Thoracic aorta (tissue), 2 donors: ENCODE data around the gene CD200. TPM values are rescaled to one million over a fixed set of nuclear protein-coding genes. Genes with fewer than 3 reads are reported as not detected.

Source experiments
- ATAC-seq: fragments of 150-250 bp; one replicate; pipeline ENCODE4 v1.8.0; 2017; ENCODE audit warnings: low read depth; ENCODE audit not compliant: insufficient number of reproducible peaks, low FRiP score
- DNase-seq: peaks from one replicate; pipeline ENCODE4 v3.0.0-alpha.2; 2020; ENCODE audit warnings: low spot score
- H3K27ac ChIP-seq, 2 donors: fragments of 200-600 bp; sonication (generic); 1 replicate in 1 of 2; 2 replicates in 1 of 2; pipeline ENCODE4 v1.5.1; 2016; ENCODE audit warnings: mild to moderate bottlenecking in 2 of 2, moderate library complexity in 2 of 2
- H3K27me3 ChIP-seq: fragments of 200-600 bp; sonication (generic); replicated peaks from 2 replicates; pipeline ENCODE4 v1.6.0; 2016; ENCODE audit warnings: mild to moderate bottlenecking; ENCODE audit not compliant: insufficient read depth
- H3K36me3 ChIP-seq: fragments of 200-600 bp; sonication (generic); one replicate; pipeline ENCODE4 v1.5.1; 2016
- H3K4me1 ChIP-seq, 2 donors: fragments of 200-600 bp; sonication (generic); 1 replicate in 1 of 2; 2 replicates in 1 of 2; pipeline versions ENCODE4 v1.5.1 to v1.6.0; 2016; ENCODE audit warnings: low read depth in 2 of 2, mild to moderate bottlenecking in 1 of 2; ENCODE audit not compliant: control insufficient read depth in 1 of 2
- H3K4me3 ChIP-seq: fragments of 200-600 bp; sonication (generic); 2 replicates; pipeline ENCODE4 v1.5.1; 2016; ENCODE audit warnings: mild to moderate bottlenecking
- H3K9me3 ChIP-seq: fragments of 200-600 bp; sonication (generic); 2 replicates; pipeline ENCODE4 v1.5.1; 2016
- total RNA-seq, 2 donors: library from RNA; depleted of rRNA; stranded (reverse); fragments of >200 nt; gene quantifications; one replicate each; pipeline versions ENCODE4 v1.1.0 to v1.2.3, GENCODE V29; 2016
- TF ChIP-seq, protein P1 (sequence below): fragments of 200-600 bp; sonication (generic); IDR thresholded peaks from one replicate; pipeline ENCODE4 v1.5.1; 2019; ENCODE audit warnings: antibody characterized with exemption

The CD200 gene
- total RNA-seq, 2 donors from 2014 or later: 22.5 to 42.2 TPM

DNA sequence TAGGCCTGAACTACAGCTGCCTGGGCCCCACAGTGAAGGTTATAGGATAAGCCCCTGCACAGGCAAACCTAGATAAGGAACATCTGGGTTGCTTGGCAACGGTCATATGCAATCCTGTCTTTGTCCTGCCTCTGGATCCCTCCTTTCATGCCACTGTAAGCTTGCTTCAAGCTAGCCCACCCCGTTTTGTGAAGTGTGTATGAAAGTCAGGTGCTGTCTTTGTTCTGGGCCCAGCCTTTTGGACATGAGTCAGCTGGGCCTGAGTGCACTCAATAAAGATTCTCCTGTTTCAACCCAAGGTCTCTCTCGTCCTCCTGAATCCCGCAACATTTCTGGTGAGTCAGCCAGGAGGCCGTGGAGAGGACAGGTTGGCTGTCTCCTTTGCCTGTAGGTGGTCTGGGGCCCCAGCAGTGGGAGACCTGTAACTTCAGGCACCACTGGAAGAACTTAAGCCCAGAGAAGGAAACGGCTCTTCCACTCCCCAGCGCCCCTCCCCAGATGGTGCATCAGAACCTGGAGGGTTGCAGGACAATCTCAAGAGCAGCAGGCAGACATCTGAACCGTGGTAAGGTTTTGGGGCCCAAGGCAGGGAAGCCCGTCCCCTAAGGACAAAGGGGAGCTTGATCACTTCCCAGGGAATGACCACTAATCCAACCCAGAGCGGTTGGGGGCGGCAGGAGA is 30.7 kb upstream of the CD200 start:
- TF ChIP-seq, protein P1, sequence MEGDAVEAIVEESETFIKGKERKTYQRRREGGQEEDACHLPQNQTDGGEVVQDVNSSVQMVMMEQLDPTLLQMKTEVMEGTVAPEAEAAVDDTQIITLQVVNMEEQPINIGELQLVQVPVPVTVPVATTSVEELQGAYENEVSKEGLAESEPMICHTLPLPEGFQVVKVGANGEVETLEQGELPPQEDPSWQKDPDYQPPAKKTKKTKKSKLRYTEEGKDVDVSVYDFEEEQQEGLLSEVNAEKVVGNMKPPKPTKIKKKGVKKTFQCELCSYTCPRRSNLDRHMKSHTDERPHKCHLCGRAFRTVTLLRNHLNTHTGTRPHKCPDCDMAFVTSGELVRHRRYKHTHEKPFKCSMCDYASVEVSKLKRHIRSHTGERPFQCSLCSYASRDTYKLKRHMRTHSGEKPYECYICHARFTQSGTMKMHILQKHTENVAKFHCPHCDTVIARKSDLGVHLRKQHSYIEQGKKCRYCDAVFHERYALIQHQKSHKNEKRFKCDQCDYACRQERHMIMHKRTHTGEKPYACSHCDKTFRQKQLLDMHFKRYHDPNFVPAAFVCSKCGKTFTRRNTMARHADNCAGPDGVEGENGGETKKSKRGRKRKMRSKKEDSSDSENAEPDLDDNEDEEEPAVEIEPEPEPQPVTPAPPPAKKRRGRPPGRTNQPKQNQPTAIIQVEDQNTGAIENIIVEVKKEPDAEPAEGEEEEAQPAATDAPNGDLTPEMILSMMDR: no peak
- peaks cover 4 to 23% of the 10 kb centered on the region in 2 donors for H3K4me1 ChIP-seq
- ATAC-seq (no peak), DNase-seq (no peak)
- H3K4me3 ChIP-seq: peak overlapping the region; percentile 75
- no peaks in the 10 kb centered on the region for H3K27me3 ChIP-seq
- no peaks in the 10 kb centered on the region for H3K36me3 ChIP-seq
- no peaks in the 10 kb centered on the region for H3K9me3 ChIP-seq
- H3K27ac ChIP-seq: no peak overlapping the region

GRCh38 chr3:112302881-112303763 is 29.8 kb upstream of the CD200 start:
- H3K27ac ChIP-seq: peak overlapping the region in 1 of 2 donors; percentile 11

DNA sequence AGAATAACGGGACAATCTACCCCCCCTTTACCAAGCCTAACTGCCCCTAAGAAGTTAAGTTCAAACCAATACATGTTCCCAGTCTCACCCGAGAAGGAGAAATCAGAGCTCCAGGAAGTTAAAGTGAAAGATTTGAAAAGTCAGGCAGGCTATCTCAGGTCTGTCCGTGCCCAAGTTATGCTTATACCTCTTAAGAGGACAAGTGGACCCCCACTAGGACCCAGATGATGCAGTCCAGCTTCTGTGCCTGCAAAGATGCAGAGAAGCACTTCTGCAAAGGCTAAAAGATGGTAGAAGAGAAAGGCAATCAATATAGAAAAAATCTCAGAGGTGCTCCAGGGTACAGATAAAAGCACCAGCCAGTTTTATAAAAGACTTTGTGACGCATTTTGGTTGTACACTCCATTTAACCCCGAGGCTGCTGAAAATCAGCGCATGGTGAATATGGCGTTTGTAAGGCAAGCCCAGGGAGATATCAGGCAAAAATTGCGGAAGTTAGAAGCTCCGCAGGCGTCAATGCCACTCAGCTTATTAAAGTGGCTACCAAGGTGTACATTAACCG is 29.1 kb upstream of the CD200 start:
- DNase-seq (no peak), ATAC-seq (no peak)
- peak overlapping the region; percentile 4 to 11 for H3K27ac ChIP-seq
- TF ChIP-seq, protein P1: no peak
- H3K36me3 ChIP-seq: no peaks in the 10 kb centered on the region
- H3K27me3 ChIP-seq: no peaks in the 10 kb centered on the region
- H3K4me3 ChIP-seq: peak overlapping the region; percentile 75
- H3K4me1 ChIP-seq: peaks cover 0 to 23% of the 10 kb centered on the region in 2 donors
- no peaks in the 10 kb centered on the region for H3K9me3 ChIP-seq

More at GRCh38 chr3:112302881-112303763, 29.8 kb upstream of the CD200 start:
- peak overlapping the region; percentile 75 for H3K4me3 ChIP-seq
- TF ChIP-seq, protein P1: no peak
- H3K36me3 ChIP-seq: no peaks in the 10 kb centered on the region
- ATAC-seq (no peak), DNase-seq (no peak)
- no peaks in the 10 kb centered on the region for H3K27me3 ChIP-seq
- H3K4me1 ChIP-seq: peaks cover 0 to 23% of the 10 kb centered on the region in 2 donors
- H3K9me3 ChIP-seq: no peaks in the 10 kb centered on the region

- no peaks in the 10 kb centered on the region for H3K36me3 ChIP-seq
- ATAC-seq: no peak
- no peak for DNase-seq
- peaks cover 0 to 23% of the 10 kb centered on the region in 2 donors for H3K4me1 ChIP-seq
- H3K9me3 ChIP-seq: no peaks in the 10 kb centered on the region
- no peak overlapping the region for H3K27ac ChIP-seq
- H3K27me3 ChIP-seq: no peaks in the 10 kb centered on the region
- H3K4me3 ChIP-seq: peak overlapping the region; percentile 75
- TF ChIP-seq, protein P1: peak; percentile 32
Observed at GRCh38 chr3:112304611-112305010, 28.3 kb upstream of the CD200 start.

DNA sequence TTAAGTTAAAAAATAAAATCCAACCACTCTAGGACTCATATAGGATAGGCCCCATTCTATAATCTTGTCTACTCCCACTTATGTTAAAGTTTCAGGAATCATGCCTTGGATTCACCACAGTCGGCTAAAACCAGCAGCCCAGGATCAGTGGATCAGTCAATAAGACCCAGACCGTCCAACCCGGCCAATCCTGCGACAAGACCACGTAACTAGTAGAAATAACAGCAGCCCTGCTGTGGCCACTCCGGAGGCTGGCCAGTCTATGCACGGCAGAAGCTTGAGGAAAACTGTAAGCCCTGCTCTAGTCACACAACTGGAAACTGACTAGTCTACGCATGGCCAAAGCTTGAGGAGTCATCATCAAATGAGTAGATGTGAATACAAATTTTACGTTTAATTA is 26.1 kb upstream of the CD200 start:
- H3K36me3 ChIP-seq: no peaks in the 10 kb centered on the region
- DNase-seq: no peak
- H3K4me1 ChIP-seq: peaks cover 0 to 23% of the 10 kb centered on the region in 2 donors
- ATAC-seq: no peak
- TF ChIP-seq, protein P1: no peak
- H3K27ac ChIP-seq: no peak overlapping the region
- no peak overlapping the region for H3K4me3 ChIP-seq
- no peaks in the 10 kb centered on the region for H3K9me3 ChIP-seq
- H3K27me3 ChIP-seq: no peaks in the 10 kb centered on the region
